Thyroid gland (tissue), 4 donors: ENCODE measurements around the gene PGM5. TPM values are rescaled to one million over a fixed set of nuclear protein-coding genes. Genes with fewer than 3 reads are reported as not detected.
"Not testable (repeated sequence)": the region's sequence is repeated elsewhere in the genome, so short reads cannot be mapped to it uniquely, and the experiment has no call there.

Experiments used
- DNase-seq, 2 donors: peaks; one replicate each; pipeline ENCODE4 v3.0.0-alpha.2; 2019
- H3K27ac ChIP-seq, 3 donors: fragments of 200-600 bp; sonication (generic); 1 replicate in 2 of 3; 2 replicates in 1 of 3; pipeline ENCODE4 v1.5.1; 2016 to 2019; ENCODE audit warnings: mild to moderate bottlenecking in 1 of 3, moderate library complexity in 1 of 3
- H3K27me3 ChIP-seq: fragments of 200-600 bp; sonication (generic); one replicate; pipeline ENCODE4 v1.5.1; 2019
- H3K36me3 ChIP-seq, 2 donors: fragments of 200-600 bp; sonication (generic); one replicate each; pipeline ENCODE4 v1.5.1; 2016 to 2019
- H3K4me1 ChIP-seq, 2 donors: fragments of 200-600 bp; sonication (generic); one replicate each; pipeline ENCODE4 v1.5.1; 2017 to 2019
- H3K4me3 ChIP-seq, 3 donors: fragments of 200-600 bp; sonication (generic); replicated peaks in 1 of 3; 1 replicate in 2 of 3; 2 replicates in 1 of 3; pipeline ENCODE4 v1.5.1; 2016; ENCODE audit warnings: mild to moderate bottlenecking in 1 of 3
- H3K9me3 ChIP-seq: fragments of 200-600 bp; sonication (generic); one replicate; pipeline ENCODE4 v1.5.1; 2017
- POLR2A ChIP-seq, 2 donors: fragments of 450-650 bp; IDR thresholded peaks; one replicate each; pipeline ENCODE4 v1.6.1; 2017; ENCODE audit warnings: antibody characterized with exemption in 2 of 2, mild to moderate bottlenecking in 2 of 2, moderate library complexity in 1 of 2
- WGBS, 2 donors: methylation state at CpG; one replicate each; pipeline ENCODE4 v1.1.5; 2017; 5-methylcytosine and 5-hydroxymethylcytosine counted together
- intact Hi-C: fragments of 100-400 bp; cut with DNase I; formaldehyde crosslinking; loops from one replicate; pipeline ENCODE4 v1.15.1; 2023
- total RNA-seq, 4 donors: library from RNA; depleted of rRNA; stranded (reverse); fragments of >200 nt; gene quantifications; one replicate each; pipeline ENCODE4 v1.2.3, GENCODE V29; 2016
- TF ChIP-seq, protein P1 (sequence below), 6 experiments: fragments of 200-600 bp in 3 of 6; fragments of 450-650 bp in 3 of 6; sonication (generic) in 3 of 6; IDR thresholded peaks; one replicate each; pipeline ENCODE4 v1.5.1; 2016 to 2019; ENCODE audit warnings: antibody characterized with exemption in 6 of 6, mild to moderate bottlenecking in 2 of 6, inconsistent platforms in 1 of 6, moderate library complexity in 1 of 6

PGM5 gene
- total RNA-seq, 4 donors from 2014 or later, result 21.4 to 56.6 (median 29.0) TPM

GRCh38 chr9:68396411-68397094, 40.1 kb downstream of the PGM5 start:
- H3K4me3 ChIP-seq, DNase-seq, H3K4me1 ChIP-seq, intact Hi-C loops, H3K27ac ChIP-seq, H3K36me3 ChIP-seq, H3K9me3 ChIP-seq, H3K27me3 ChIP-seq: not testable (repeated sequence)
- 56 to 72% methylated on average over 1 of the region's 1 CpG for WGBS, 2 donors

- DNase-seq, H3K27ac ChIP-seq, H3K4me1 ChIP-seq, H3K4me3 ChIP-seq, H3K9me3 ChIP-seq, H3K36me3 ChIP-seq, intact Hi-C loops, H3K27me3 ChIP-seq: not testable (repeated sequence)
- WGBS, 2 donors, result 83 to 89% methylated on average over 2 of the region's 2 CpGs
Observed at GRCh38 chr9:68397095-68397423, 40.6 kb downstream of the PGM5 start.

- H3K36me3 ChIP-seq, H3K9me3 ChIP-seq, intact Hi-C loops, H3K27me3 ChIP-seq, H3K27ac ChIP-seq, H3K4me1 ChIP-seq, DNase-seq, H3K4me3 ChIP-seq: not testable (repeated sequence)
- WGBS, 2 donors, result 74 to 80% methylated on average over 3 of the region's 3 CpGs
Observed at GRCh38 chr9:68397796-68398195, 41.4 kb downstream of the PGM5 start.

DNA sequence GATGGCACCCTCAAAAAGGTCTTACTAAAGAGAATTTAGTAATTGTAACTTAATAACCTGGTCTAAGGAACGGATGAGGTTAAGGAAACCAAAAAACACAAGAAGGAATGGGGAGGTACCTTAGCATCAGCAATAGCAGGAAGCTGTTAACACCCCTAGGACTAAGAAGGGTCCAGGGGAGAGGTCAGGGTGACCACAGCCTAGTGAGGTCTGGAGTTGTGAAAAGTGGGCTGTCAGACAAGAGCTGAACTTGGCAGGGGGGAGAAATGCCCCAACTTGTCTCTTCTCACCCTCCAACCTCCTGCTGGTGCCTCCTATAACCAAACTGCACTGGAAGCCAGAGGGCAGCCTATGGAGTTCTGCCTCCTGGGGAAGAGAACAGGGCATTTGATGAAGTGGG, 41.9 kb downstream of the PGM5 start:
- H3K9me3 ChIP-seq, DNase-seq, H3K4me1 ChIP-seq, H3K4me3 ChIP-seq, H3K27me3 ChIP-seq, intact Hi-C loops, H3K36me3 ChIP-seq, H3K27ac ChIP-seq: not testable (repeated sequence)
- 50 to 63% methylated on average over 1 of the region's 1 CpG for WGBS, 2 donors

DNA sequence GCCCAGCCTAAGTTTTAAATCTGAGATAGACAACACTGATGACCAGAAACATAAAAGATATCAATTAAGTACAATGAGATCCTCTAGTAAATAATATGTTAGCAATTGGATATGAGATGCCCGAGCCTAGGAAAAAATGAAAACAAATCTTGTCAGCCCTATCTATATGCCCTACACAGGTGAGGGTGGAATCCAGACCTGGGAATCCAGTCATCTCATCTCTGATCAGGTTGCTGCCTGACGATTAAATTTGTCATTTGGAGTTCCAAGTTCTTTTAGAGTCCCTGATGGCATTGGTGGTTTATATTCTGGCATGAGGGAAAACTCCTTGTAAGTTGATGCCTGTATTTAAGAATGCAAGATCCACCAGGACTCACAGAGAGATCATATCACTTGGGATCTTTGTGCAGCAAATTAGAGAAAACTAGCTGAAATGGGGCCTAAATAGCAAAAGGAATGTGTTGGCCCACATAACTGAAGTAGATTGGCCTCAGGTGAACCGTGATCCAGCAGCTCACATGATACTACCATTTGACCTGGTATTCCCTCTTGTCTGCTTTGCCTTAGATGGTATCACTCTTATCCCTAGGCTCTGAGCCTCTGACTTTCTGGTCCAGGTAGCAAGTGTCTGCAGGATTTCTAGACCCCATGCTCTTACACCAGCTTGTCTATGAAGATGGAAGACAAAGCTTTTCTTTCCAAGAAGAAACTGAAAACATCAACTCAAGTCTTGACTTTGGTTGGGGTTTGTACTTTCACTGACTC, 48.2 kb downstream of the PGM5 start:
- H3K36me3 ChIP-seq, DNase-seq, intact Hi-C loops, H3K27ac ChIP-seq, H3K9me3 ChIP-seq, H3K4me1 ChIP-seq, H3K4me3 ChIP-seq, H3K27me3 ChIP-seq: not testable (repeated sequence)
- WGBS, 2 donors, result 82 to 84% methylated on average over 3 of the region's 3 CpGs

DNA sequence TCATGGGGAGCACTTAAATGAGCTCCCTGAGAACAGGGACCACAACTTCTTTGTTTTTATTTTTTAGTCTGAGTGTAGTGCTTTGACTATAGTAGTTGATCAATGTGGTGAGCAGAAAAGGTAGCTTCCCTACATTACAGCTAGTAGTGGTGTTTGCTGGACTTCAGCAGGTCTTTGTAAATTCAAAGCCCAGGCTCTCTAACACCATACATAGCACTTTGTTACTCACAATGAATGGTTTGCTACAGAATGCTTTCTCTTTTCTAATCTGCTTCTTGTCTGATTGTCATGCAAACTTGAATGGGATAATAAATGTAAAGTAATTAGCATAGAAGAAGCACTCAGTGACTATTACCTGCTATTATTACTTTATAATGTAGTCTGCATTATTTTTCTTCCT, 55.5 kb downstream of the PGM5 start:
- intact Hi-C loops, H3K27ac ChIP-seq, H3K36me3 ChIP-seq, DNase-seq, H3K4me1 ChIP-seq, H3K9me3 ChIP-seq, H3K4me3 ChIP-seq, H3K27me3 ChIP-seq: not testable (repeated sequence)

GRCh38 chr9:68412754-68413153, 56.3 kb downstream of the PGM5 start:
- H3K27ac ChIP-seq, H3K4me3 ChIP-seq, intact Hi-C loops, H3K27me3 ChIP-seq, H3K4me1 ChIP-seq, H3K36me3 ChIP-seq, H3K9me3 ChIP-seq: not testable (repeated sequence)
- 87 to 90% methylated on average over 2 of the region's 2 CpGs for WGBS, 2 donors
- peak in 1 of 2 donors; percentile 14 for DNase-seq

DNA sequence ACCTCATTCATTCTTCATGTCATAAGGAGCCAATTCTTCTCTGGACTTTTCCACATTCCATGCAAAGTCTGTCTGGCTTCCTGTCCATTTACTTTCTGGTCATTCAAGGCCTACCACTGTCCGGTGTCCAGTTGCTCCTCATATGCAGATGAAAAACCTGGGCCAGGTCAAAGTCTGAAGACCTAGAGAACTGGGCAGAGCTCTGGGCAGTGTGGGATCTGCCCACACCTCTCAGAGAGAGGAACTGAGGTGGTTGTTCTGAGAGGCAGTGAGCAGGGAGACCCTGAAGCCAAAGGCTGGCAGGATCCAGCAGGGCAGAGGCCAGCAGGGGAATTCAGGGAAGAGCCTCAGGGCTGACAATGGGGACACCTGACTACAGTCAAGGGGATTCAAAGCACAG, 58.7 kb downstream of the PGM5 start:
- DNase-seq, H3K4me3 ChIP-seq, H3K36me3 ChIP-seq, H3K27ac ChIP-seq, H3K9me3 ChIP-seq, intact Hi-C loops, H3K4me1 ChIP-seq, H3K27me3 ChIP-seq: not testable (repeated sequence)
- WGBS, 2 donors, result 100% methylated on average over 1 of the region's 1 CpG; no CpG with 5 or more reads in 1 of the 2 donors

DNA sequence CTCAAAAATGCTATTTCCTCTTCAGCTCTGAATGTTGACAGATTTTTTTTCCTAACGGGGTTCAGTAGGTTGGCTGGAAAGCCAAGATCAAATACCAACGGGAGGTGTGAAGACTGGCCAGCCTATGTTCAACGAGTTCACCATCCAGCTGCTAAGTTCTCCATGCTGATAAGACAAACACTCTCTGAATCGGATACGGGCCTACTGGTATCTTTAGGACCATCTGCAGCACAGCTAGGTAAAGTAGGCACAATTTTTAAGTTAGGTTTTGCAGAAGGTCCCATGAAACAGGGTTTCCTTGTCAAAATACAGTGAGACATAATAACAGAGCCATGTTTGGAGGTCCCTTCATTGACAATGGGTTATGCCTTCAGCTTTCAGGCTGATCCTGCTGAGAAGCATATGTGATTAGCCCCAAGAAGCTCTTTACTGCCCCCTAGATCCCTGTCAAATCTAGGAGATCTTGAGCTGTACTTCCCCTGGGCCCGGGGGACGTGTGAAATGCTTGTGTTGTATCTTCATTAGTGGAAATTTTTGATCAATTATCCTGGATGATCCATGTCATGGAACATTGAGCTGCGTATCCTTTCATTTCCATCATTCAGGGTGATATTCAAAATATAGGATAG, 60.6 kb downstream of the PGM5 start:
- DNase-seq, result no peak
- no peak overlapping the region for H3K4me3 ChIP-seq
- TF ChIP-seq, protein P1, sequence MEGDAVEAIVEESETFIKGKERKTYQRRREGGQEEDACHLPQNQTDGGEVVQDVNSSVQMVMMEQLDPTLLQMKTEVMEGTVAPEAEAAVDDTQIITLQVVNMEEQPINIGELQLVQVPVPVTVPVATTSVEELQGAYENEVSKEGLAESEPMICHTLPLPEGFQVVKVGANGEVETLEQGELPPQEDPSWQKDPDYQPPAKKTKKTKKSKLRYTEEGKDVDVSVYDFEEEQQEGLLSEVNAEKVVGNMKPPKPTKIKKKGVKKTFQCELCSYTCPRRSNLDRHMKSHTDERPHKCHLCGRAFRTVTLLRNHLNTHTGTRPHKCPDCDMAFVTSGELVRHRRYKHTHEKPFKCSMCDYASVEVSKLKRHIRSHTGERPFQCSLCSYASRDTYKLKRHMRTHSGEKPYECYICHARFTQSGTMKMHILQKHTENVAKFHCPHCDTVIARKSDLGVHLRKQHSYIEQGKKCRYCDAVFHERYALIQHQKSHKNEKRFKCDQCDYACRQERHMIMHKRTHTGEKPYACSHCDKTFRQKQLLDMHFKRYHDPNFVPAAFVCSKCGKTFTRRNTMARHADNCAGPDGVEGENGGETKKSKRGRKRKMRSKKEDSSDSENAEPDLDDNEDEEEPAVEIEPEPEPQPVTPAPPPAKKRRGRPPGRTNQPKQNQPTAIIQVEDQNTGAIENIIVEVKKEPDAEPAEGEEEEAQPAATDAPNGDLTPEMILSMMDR (IDR thresholded peaks at IDR 0.05), result no peak
- TF ChIP-seq POLR2A (IDR thresholded peaks at IDR 0.05), result no peak
- 63 to 65% methylated on average over 8 of the region's 8 CpGs for WGBS, 2 donors
- H3K4me1 ChIP-seq, result no peaks in the 10 kb centered on the region
- H3K9me3 ChIP-seq, result no peaks in the 10 kb centered on the region
- no peaks in the 10 kb centered on the region for H3K36me3 ChIP-seq
- intact Hi-C loops, result no loop called here
- no peaks in the 10 kb centered on the region for H3K27me3 ChIP-seq
- no peak overlapping the region for H3K27ac ChIP-seq
